Measurements from ENCODE around the gene CDK14. TPM values are rescaled to one million over a fixed set of nuclear protein-coding genes. Genes with fewer than 3 reads are reported as not detected.

CDK14 gene
- total and polyA plus RNA-seq, 2 donors (not counting 1 experiment from before 2014, with no cell fraction given), result 42.1 to 167 TPM

DNA sequence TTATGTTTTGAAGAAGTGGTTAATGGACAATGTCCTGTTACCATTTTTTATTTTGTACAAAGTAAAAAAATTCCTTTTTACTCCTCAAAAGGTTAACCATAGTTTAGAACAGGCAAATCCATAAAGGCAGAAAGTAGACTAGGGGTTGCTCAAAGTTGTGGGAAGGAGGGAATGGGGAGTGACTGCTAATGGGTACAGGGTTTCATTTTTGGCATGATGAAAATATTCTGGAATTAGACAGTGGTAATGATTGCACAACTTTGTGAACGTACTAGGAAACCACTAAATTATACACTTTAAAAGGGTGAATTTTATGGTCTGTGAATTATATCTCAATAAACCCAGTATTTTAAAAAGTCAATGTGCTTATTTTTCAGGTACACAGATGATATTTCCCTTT lies 35.4 kb upstream of the CDK14 start:
- CTCF ChIA-PET, result no interaction called here
- Mint-ChIP-seq H3K4me1 (no peaks in the 10 kb centered on the region), H3K4me3 (no peak overlapping the region), H3K27me3 (no peaks in the 10 kb centered on the region), H3K27ac (no peak overlapping the region), H3K9me3 (ENCODE audit: insufficient read depth) (no peaks in the 10 kb centered on the region)
- intact Hi-C loops (cut with micrococcal nuclease), result no loop called here
- Histone ChIP-seq H3K27me3 (replicated peaks in 1 of 4; ENCODE audit: control extremely low read depth in 1 of 4, control insufficient read depth in 3 of 4, insufficient read depth in 4 of 4, low read length in 3 of 4) (no peaks in the 10 kb centered on the region), H3K27ac (ENCODE audit: low read length in 2 of 2) (no peak overlapping the region), H3K4me1 (ENCODE audit: control insufficient read depth in 2 of 2, insufficient read depth in 2 of 2, low read length in 2 of 2) (no peaks in the 10 kb centered on the region), H3K9me3 (ENCODE audit: control extremely low read depth in 1 of 3, control insufficient read depth in 2 of 3, insufficient read depth in 1 of 3, low read length in 2 of 3) (peaks cover 0 to 4% (median 0%) of the 10 kb centered on the region in 3 donors), H3K9ac (ENCODE audit: low read length) (no peak overlapping the region), H3K36me3 (replicated peaks in 1 of 2; ENCODE audit: control extremely low read depth in 1 of 2, control insufficient read depth in 1 of 2, extremely low read depth in 1 of 2, insufficient read depth in 2 of 2, low read length in 1 of 2) (no peaks in the 10 kb centered on the region), H3K4me3 (ENCODE audit: control extremely low read depth in 1 of 5, extremely low read depth in 1 of 5, insufficient read depth in 1 of 5, low read depth in 2 of 5, low read length in 4 of 5) (no peak overlapping the region), H2AFZ (ENCODE audit: insufficient read depth, low read depth, low read length, poor library complexity, severe bottlenecking) (no peak overlapping the region), H3K4me2 (replicated peaks; ENCODE audit: low read depth, low read length, poor library complexity, severe bottlenecking) (no peak overlapping the region), H3K79me2 (ENCODE audit: control insufficient read depth, insufficient read depth, low read length) (no peaks in the 10 kb centered on the region), H4K20me1 (ENCODE audit: control insufficient read depth, insufficient read depth, low read length, poor library complexity, severe bottlenecking) (no peaks in the 10 kb centered on the region)
- no peak for TF ChIP-seq EZH2 (IDR thresholded peaks at IDR 0.05; ENCODE audit: borderline replicate concordance, insufficient read depth, low read depth, low read length, poor library complexity, severe bottlenecking)
- TF ChIP-seq, protein P1, sequence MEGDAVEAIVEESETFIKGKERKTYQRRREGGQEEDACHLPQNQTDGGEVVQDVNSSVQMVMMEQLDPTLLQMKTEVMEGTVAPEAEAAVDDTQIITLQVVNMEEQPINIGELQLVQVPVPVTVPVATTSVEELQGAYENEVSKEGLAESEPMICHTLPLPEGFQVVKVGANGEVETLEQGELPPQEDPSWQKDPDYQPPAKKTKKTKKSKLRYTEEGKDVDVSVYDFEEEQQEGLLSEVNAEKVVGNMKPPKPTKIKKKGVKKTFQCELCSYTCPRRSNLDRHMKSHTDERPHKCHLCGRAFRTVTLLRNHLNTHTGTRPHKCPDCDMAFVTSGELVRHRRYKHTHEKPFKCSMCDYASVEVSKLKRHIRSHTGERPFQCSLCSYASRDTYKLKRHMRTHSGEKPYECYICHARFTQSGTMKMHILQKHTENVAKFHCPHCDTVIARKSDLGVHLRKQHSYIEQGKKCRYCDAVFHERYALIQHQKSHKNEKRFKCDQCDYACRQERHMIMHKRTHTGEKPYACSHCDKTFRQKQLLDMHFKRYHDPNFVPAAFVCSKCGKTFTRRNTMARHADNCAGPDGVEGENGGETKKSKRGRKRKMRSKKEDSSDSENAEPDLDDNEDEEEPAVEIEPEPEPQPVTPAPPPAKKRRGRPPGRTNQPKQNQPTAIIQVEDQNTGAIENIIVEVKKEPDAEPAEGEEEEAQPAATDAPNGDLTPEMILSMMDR (IDR thresholded peaks at IDR 0.05), result no peak
- POLR2A ChIA-PET, result no interaction called here
- no CpG with 5 or more reads among the region's 1 CpG for WGBS (ENCODE audit: insufficient coverage)
- DNase-seq (no peak), ATAC-seq (ENCODE audit: low read depth) (no peak)

DNA sequence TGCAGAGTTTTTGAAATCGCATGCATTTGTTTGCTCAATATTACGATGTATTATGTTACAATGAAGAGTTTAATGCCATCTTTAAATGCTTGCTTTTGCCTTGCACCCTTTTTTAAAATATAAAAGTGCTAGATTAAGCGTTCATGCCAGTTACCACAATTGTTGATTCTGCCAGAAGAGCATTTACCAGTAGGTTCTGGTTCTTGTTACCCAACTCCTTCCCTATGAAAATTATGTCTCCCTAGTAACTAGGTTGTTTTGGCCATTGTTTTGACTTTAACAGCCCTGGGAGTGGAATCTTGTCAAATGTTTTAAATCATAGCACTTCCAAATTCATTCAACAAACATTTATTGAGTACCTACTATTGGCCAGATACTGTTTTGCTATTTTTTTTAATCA lies 32.8 kb upstream of the CDK14 start:
- peaks cover 0 to 9% (median 0%) of the 10 kb centered on the region in 3 donors for H3K9me3 ChIP-seq (ENCODE audit: control extremely low read depth in 1 of 3, control insufficient read depth in 2 of 3, insufficient read depth in 1 of 3, low read length in 2 of 3)
- no peak overlapping the region for H3K4me3 ChIP-seq (ENCODE audit: control extremely low read depth in 1 of 5, extremely low read depth in 1 of 5, insufficient read depth in 1 of 5, low read depth in 2 of 5, low read length in 4 of 5)
- no peaks in the 10 kb centered on the region for H3K79me2 ChIP-seq (ENCODE audit: control insufficient read depth, insufficient read depth, low read length)
- ATAC-seq (ENCODE audit: low read depth) (no peak), DNase-seq (no peak)
- H3K27me3 Mint-ChIP-seq, result no peaks in the 10 kb centered on the region
- no peaks in the 10 kb centered on the region for H3K36me3 ChIP-seq (replicated peaks in 1 of 2; ENCODE audit: control extremely low read depth in 1 of 2, control insufficient read depth in 1 of 2, extremely low read depth in 1 of 2, insufficient read depth in 2 of 2, low read length in 1 of 2)
- H3K27me3 ChIP-seq (replicated peaks in 1 of 4; ENCODE audit: control extremely low read depth in 1 of 4, control insufficient read depth in 3 of 4, insufficient read depth in 4 of 4, low read length in 3 of 4), result no peaks in the 10 kb centered on the region
- H3K4me1 Mint-ChIP-seq, result peaks cover 16% of the 10 kb centered on the region
- no peak overlapping the region for H3K4me3 Mint-ChIP-seq
- intact Hi-C loops (cut with micrococcal nuclease), result no loop called here
- H3K27ac ChIP-seq (ENCODE audit: low read length in 2 of 2), result no peak overlapping the region
- H3K27ac Mint-ChIP-seq, result no peak overlapping the region
- WGBS (ENCODE audit: insufficient coverage), result no CpG with 5 or more reads among the region's 3 CpGs
- no peak overlapping the region for H3K4me2 ChIP-seq (replicated peaks; ENCODE audit: low read depth, low read length, poor library complexity, severe bottlenecking)
- H3K4me1 ChIP-seq (ENCODE audit: control insufficient read depth in 2 of 2, insufficient read depth in 2 of 2, low read length in 2 of 2), result peaks cover 9% of the 10 kb centered on the region in 2 donors
- no peak for TF ChIP-seq EZH2 (IDR thresholded peaks at IDR 0.05; ENCODE audit: borderline replicate concordance, insufficient read depth, low read depth, low read length, poor library complexity, severe bottlenecking)
- TF ChIP-seq, protein P1 (IDR thresholded peaks at IDR 0.05), result no peak
- POLR2A ChIA-PET, result no interaction called here
- no peak overlapping the region for H2AFZ ChIP-seq (ENCODE audit: insufficient read depth, low read depth, low read length, poor library complexity, severe bottlenecking)
- no peak overlapping the region for H3K9ac ChIP-seq (ENCODE audit: low read length)
- H3K9me3 Mint-ChIP-seq (ENCODE audit: insufficient read depth), result no peaks in the 10 kb centered on the region
- no peaks in the 10 kb centered on the region for H4K20me1 ChIP-seq (ENCODE audit: control insufficient read depth, insufficient read depth, low read length, poor library complexity, severe bottlenecking)
- CTCF ChIA-PET, result interaction anchor here (0.9 to 1.1 kb wide), 2 partner anchors 9 to 66 kb away, joined by 3 to 4 read pairs; no protein-coding TSS in a partner anchor
